GM18511 (cell line): ENCODE results near the gene WIPF2.

ENCODE experiments used
- ATAC-seq: cut with Tn5 transposase; IDR thresholded peaks from one replicate; pipeline ENCODE4 v1.9.1; 2021; ENCODE audit warnings: mild to moderate bottlenecking, moderate library complexity; ENCODE audit not compliant: unreplicated experiment

Gene WIPF2

GRCh38 chr17:40323391-40324381 is 104.6 kb downstream of the WIPF2 start:
- no peak for ATAC-seq

GRCh38 chr17:40325156-40326013 is 106.3 kb downstream of the WIPF2 start:
- no peak for ATAC-seq

- ATAC-seq = no peak
These were observed 107.1 kb downstream of the WIPF2 start for GRCh38 chr17:40326014-40326831.

- no peak for ATAC-seq
These were observed 107.7 kb downstream of the WIPF2 start for GRCh38 chr17:40326832-40327199.

GRCh38 chr17:40327244-40327729 is 108.2 kb downstream of the WIPF2 start:
- ATAC-seq = no peak

GRCh38 chr17:40327735-40328385 is 108.8 kb downstream of the WIPF2 start:
- no peak for ATAC-seq

GRCh38 chr17:40328386-40328766 is 109.3 kb downstream of the WIPF2 start:
- no peak for ATAC-seq

- no peak for ATAC-seq
These were observed 111.0 kb downstream of the WIPF2 start for GRCh38 chr17:40329839-40330794.

- no peak for ATAC-seq
These were observed 111.9 kb downstream of the WIPF2 start for GRCh38 chr17:40330850-40331470.

GRCh38 chr17:40331743-40332641 is 112.9 kb downstream of the WIPF2 start:
- ATAC-seq = no peak
